WERI-Rb-1 (cell line): Measurements from ENCODE around the gene PIP5K1C.

Source experiments
- DNase-seq: peaks from one replicate; pipeline ENCODE4 v3.0.0-alpha.2; 2020
- H3K27ac ChIP-seq: fragments of 250-450 bp; sonication (Bioruptor Pico); 2 replicates; pipeline ENCODE4 v1.5.1; 2020; ENCODE audit warnings: mild to moderate bottlenecking, moderate library complexity
- H3K27me3 ChIP-seq: fragments of 250-450 bp; sonication (Bioruptor Pico); 2 replicates; pipeline ENCODE4 v1.5.1; 2021; ENCODE audit warnings: mild to moderate bottlenecking, low read depth, moderate library complexity; ENCODE audit not compliant: insufficient read depth, severe bottlenecking
- H3K36me3 ChIP-seq: fragments of 250-450 bp; sonication (Bioruptor Pico); 2 replicates; pipeline ENCODE4 v1.5.1; 2020; ENCODE audit warnings: mild to moderate bottlenecking, moderate library complexity
- H3K4me3 ChIP-seq: 2 replicates; pipeline ENCODE4 v1.5.1; 2011; ENCODE audit warnings: low read depth, mild to moderate bottlenecking, control low read depth, low read length
- H3K9me3 ChIP-seq: fragments of 250-450 bp; sonication (Bioruptor Pico); 2 replicates; pipeline ENCODE4 v1.5.1; 2021; ENCODE audit warnings: mild to moderate bottlenecking, moderate library complexity; ENCODE audit not compliant: severe bottlenecking
- TF ChIP-seq, protein P1 (sequence below): IDR thresholded peaks from 2 replicates; pipeline ENCODE4 v1.5.1; 2011; ENCODE audit warnings: low read depth, mild to moderate bottlenecking, control low read depth, inconsistent platforms, low read length

The PIP5K1C gene

DNA sequence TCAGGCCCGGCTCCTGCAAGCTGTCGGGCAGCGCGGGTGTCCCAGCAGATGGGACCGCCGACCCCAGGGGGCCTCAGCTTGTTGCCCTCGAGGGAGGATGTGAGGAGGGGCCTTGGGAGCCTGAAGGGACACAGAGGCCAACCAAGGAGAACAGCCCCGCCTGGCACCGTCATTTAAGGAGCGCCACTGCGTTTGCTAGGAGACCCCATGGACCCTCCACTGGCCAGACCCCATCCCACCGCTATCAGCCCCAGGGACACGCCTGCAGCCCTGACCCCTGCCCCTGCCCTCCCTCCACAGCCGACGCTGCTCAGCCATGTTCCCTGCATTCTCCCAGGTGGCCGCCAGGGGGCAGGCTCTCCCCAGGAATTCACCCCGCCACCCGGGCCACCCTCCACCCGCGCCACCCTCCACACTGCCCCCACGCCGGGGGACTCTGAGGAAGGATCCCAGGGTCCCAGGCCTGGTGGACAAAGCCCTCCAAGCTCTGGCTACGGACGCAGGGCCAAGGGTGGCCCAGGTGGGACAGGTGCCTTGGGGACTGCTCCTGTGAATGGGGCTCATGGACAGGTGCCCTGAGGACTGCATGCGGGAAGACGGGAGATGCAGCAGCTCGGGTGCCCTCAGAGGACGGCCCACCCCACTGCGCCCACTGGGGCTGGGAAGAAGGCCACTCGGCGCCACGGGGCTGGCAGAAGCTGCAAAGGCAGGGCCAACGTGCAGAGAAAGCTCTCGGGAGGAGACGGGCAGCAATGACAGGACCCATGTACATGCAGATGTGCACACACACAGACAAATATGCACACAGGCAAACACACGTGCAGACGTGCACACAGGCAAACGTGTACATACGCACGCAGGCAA, 34.4 kb downstream of the PIP5K1C start:
- DNase-seq: peak; percentile 67
- TF ChIP-seq, protein P1, sequence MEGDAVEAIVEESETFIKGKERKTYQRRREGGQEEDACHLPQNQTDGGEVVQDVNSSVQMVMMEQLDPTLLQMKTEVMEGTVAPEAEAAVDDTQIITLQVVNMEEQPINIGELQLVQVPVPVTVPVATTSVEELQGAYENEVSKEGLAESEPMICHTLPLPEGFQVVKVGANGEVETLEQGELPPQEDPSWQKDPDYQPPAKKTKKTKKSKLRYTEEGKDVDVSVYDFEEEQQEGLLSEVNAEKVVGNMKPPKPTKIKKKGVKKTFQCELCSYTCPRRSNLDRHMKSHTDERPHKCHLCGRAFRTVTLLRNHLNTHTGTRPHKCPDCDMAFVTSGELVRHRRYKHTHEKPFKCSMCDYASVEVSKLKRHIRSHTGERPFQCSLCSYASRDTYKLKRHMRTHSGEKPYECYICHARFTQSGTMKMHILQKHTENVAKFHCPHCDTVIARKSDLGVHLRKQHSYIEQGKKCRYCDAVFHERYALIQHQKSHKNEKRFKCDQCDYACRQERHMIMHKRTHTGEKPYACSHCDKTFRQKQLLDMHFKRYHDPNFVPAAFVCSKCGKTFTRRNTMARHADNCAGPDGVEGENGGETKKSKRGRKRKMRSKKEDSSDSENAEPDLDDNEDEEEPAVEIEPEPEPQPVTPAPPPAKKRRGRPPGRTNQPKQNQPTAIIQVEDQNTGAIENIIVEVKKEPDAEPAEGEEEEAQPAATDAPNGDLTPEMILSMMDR: peak; percentile 90
- no peaks in the 10 kb centered on the region for H3K9me3 ChIP-seq
- no peak overlapping the region for H3K4me3 ChIP-seq
- no peaks in the 10 kb centered on the region for H3K27me3 ChIP-seq
- H3K36me3 ChIP-seq: peaks cover 62% of the 10 kb centered on the region
- peak overlapping the region; percentile 14; the same call in 1 of the 2 replicates for H3K27ac ChIP-seq

DNA sequence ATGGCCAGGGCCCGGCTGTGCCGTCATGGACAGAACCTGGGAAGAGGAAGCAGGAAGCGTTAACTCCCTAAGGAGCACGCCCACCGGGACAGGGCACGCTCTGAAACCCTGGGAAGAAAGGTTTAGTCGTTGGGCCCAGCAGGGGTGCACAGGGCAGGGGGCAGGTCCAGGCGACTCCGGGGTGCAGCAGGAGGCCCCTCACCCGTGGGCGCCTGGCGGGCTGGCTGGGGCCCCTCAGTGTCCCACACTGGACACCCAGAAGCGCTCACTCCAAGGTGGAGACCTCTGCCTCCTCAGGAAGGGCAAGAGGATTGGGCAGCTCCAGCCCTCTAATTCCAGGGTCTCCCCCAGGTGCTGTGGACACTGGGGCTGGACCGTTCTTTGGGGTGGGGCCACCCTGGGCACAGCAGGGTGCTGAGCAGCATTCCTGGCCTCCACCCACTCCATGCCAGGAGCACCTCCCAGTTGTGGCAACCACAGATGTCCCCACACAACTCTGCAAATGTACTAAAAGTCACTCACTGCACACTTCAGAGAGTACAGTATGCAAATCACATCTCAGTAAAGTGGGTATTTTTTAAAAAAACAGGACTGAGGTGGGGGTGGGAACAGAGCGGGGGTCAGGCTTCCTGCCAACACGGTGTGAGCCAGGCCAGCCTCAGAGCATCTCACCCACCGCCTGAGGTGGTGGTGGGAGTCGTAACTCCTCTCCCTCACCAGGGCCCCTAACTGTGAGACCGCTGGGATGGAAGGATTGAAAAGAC, 35.2 kb downstream of the PIP5K1C start:
- DNase-seq: no peak
- H3K27me3 ChIP-seq: no peaks in the 10 kb centered on the region
- H3K36me3 ChIP-seq: peaks cover 70% of the 10 kb centered on the region
- TF ChIP-seq, protein P1: no peak
- H3K4me3 ChIP-seq: no peak overlapping the region
- no peak overlapping the region for H3K27ac ChIP-seq
- H3K9me3 ChIP-seq: no peaks in the 10 kb centered on the region

DNA sequence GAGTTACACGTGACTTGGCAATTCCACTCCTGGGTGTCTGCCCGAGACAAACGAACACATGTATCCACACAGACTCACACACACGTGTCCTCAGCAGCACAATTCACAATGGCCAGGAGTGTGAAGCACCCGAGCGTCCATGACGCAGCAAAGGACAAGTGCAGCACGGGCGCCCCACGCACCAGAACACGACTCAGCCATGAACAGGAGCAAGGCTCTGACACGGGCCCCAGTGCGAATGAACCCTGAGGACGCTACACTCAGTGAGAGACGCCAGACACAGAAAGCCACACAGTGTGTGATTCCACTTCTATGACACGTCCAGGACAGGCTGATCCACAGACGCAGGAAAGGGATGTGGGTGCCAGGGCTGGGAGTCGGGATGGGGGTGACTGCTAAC, 36.4 kb downstream of the PIP5K1C start:
- no peak for DNase-seq
- TF ChIP-seq, protein P1: no peak
- no peak overlapping the region for H3K27ac ChIP-seq
- H3K27me3 ChIP-seq: no peaks in the 10 kb centered on the region
- H3K36me3 ChIP-seq: peaks cover 83% of the 10 kb centered on the region
- H3K4me3 ChIP-seq: no peak overlapping the region
- H3K9me3 ChIP-seq: no peaks in the 10 kb centered on the region

DNA sequence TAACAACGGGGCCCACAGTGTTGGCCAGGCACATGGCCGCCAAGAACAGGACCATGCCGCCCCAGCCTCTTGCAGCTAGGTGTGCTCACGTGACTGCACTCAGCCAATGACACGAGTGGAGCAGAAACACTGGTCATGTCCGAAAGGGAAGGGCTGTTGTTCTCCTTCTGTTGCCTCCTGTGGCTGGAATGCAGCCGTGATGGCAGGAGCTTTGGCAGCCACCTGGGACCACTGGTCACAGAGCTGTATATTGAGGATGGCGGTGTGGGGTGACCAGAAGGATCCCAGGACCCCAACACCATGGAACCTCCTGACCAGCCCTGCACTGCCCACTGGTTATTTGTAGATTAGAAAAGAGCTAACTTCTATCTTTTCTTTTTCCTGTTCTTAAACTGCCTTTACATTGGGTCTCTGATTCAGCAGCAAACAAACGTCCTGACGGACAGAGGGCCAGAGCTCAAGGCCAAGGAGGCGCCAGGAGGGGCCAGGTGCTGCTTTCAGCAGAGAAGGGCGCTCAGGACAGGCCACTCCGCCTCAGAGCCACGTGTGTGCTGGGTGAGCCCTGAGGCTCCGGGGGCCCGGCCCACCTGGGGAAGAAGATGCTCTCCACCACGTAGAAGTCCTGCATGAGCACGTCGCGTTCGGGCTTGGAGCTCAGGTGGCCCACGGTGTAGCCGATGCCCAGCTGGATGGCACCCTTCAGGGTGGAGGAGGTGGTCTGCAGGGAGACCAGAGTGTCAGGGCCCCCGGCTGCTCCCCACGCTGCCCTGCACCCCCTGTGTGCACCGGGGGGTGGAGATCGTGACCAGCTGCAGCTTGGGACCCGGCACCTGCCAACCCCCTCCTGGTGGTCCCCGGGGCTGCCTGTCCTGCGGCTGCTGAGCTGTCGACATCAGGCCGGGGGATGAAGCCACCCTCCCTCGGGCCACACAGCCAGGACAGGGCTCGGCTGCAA, 38.7 kb downstream of the PIP5K1C start:
- no peaks in the 10 kb centered on the region for H3K9me3 ChIP-seq
- no peak overlapping the region for H3K27ac ChIP-seq
- TF ChIP-seq, protein P1: no peak
- DNase-seq: no peak
- peaks cover 96% of the 10 kb centered on the region for H3K36me3 ChIP-seq
- H3K27me3 ChIP-seq: no peaks in the 10 kb centered on the region
- no peak overlapping the region for H3K4me3 ChIP-seq

DNA sequence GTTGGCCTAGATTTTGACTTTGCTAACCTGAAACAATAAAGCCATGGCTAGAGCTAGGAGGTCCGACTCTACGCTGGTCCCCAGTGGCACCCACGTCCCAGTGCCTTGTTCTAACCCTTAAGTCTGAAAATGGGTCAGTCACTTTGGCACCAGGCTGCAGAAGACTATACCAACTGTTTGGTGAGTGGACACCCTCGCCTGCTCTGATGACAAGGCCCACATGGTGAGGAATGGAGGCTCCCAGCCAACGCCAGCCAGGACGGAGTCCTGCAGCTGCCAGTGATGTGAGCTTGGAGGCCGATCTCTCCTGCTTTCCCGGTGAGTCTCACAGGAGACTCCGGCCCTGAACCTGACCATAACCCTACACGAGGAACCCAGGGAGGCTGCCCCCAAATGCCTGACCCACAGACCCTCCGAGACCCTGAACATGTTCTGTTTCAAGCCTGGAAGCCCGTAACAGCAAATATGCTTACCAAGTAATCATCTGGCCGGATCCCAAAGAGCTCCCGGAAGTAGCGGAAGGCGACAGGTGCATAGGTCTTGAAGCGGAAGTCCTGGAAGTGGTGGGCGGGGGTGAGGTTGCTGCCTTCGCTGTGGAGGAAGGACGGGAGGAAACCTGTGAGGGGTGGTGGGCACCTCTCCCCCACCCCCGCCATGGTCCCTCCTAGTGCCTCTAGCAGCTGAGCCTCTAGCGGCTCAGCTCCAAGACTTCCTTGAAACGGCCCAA, 39.6 kb downstream of the PIP5K1C start:
- no peaks in the 10 kb centered on the region for H3K27me3 ChIP-seq
- peaks cover 97% of the 10 kb centered on the region for H3K36me3 ChIP-seq
- DNase-seq: no peak
- peak overlapping the region; percentile 17; the same call in 1 of the 2 replicates for H3K27ac ChIP-seq
- TF ChIP-seq, protein P1: no peak
- no peak overlapping the region for H3K4me3 ChIP-seq
- H3K9me3 ChIP-seq: no peaks in the 10 kb centered on the region
